ENCODE data around the gene CCDC177. TPM values are rescaled to one million over a fixed set of nuclear protein-coding genes. Genes with fewer than 3 reads are reported as not detected.
A peak's percentile ranks its signal among the peaks of the same experiment; 100 is the strongest.

Gene CCDC177
- total RNA-seq, 1 experiment from 2014 or later = 2.1 TPM

- Mint-ChIP-seq H3K27me3 (ENCODE audit: low read depth) (peaks cover 10% of the 10 kb centered on the region), H3K9me3 (no peaks in the 10 kb centered on the region), H3K4me1 (peaks cover 57% of the 10 kb centered on the region), H3K36me3 (no peaks in the 10 kb centered on the region), H3K4me3 (peak overlapping the region; percentile 84; the same call in 1 of the 2 replicates), H3K27ac (no peak overlapping the region; the same call in 1 of the 2 replicates)
- TF ChIP-seq EMX1 (CRISPR knock-in tag; IDR thresholded peaks at IDR 0.05) = no peak
- ChIA-PET POLR2A (no interaction called here), CTCF (interaction anchor here (1.1 to 1.3 kb wide), 4 partner anchors 13 to 29 kb away, joined by 3 to 6 read pairs (median 5); no protein-coding TSS in a partner anchor)
- no peak for DNase-seq (ENCODE audit: low spot score)
- ATAC-seq = no peak
Measured at GRCh38 chr14:69613312-69614073, 38.8 kb upstream of the CCDC177 start.

- no peak for DNase-seq (ENCODE audit: low spot score)
- H3K9me3 Mint-ChIP-seq = no peaks in the 10 kb centered on the region
- peaks cover 10% of the 10 kb centered on the region for H3K27me3 Mint-ChIP-seq (ENCODE audit: low read depth)
- ATAC-seq = no peak
- TF ChIP-seq, protein P1, sequence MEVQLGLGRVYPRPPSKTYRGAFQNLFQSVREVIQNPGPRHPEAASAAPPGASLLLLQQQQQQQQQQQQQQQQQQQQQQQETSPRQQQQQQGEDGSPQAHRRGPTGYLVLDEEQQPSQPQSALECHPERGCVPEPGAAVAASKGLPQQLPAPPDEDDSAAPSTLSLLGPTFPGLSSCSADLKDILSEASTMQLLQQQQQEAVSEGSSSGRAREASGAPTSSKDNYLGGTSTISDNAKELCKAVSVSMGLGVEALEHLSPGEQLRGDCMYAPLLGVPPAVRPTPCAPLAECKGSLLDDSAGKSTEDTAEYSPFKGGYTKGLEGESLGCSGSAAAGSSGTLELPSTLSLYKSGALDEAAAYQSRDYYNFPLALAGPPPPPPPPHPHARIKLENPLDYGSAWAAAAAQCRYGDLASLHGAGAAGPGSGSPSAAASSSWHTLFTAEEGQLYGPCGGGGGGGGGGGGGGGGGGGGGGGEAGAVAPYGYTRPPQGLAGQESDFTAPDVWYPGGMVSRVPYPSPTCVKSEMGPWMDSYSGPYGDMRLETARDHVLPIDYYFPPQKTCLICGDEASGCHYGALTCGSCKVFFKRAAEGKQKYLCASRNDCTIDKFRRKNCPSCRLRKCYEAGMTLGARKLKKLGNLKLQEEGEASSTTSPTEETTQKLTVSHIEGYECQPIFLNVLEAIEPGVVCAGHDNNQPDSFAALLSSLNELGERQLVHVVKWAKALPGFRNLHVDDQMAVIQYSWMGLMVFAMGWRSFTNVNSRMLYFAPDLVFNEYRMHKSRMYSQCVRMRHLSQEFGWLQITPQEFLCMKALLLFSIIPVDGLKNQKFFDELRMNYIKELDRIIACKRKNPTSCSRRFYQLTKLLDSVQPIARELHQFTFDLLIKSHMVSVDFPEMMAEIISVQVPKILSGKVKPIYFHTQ (CRISPR knock-in tag; IDR thresholded peaks at IDR 0.05) = no peak
- TF ChIP-seq MYBL2 (CRISPR knock-in tag; IDR thresholded peaks at IDR 0.05) = no peak
- TF ChIP-seq, protein P2, sequence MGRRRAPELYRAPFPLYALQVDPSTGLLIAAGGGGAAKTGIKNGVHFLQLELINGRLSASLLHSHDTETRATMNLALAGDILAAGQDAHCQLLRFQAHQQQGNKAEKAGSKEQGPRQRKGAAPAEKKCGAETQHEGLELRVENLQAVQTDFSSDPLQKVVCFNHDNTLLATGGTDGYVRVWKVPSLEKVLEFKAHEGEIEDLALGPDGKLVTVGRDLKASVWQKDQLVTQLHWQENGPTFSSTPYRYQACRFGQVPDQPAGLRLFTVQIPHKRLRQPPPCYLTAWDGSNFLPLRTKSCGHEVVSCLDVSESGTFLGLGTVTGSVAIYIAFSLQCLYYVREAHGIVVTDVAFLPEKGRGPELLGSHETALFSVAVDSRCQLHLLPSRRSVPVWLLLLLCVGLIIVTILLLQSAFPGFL (CRISPR knock-in tag; IDR thresholded peaks at IDR 0.05; ENCODE audit: borderline replicate concordance) = no peak
- TF ChIP-seq OVOL2 (CRISPR knock-in tag; IDR thresholded peaks at IDR 0.05; ENCODE audit: borderline replicate concordance) = no peak
- no peak for TF ChIP-seq ZNF416 (CRISPR knock-in tag; IDR thresholded peaks at IDR 0.05)
- TF ChIP-seq IRF2 (CRISPR knock-in tag; IDR thresholded peaks at IDR 0.05; ENCODE audit: borderline replicate concordance, low read depth) = no peak
- TF ChIP-seq ESRRA (CRISPR knock-in tag; IDR thresholded peaks at IDR 0.05; ENCODE audit: borderline replicate concordance) = no peak
- POLR2A ChIA-PET = interaction anchor here (0.8 kb wide), 1 partner anchor 100 kb away, joined by 3 read pairs; no protein-coding TSS in a partner anchor
- H3K27ac Mint-ChIP-seq = no peak overlapping the region
- no peaks in the 10 kb centered on the region for H3K36me3 Mint-ChIP-seq
- H3K4me1 Mint-ChIP-seq = peaks cover 52% of the 10 kb centered on the region
- peak overlapping the region; percentile 84 for H3K4me3 Mint-ChIP-seq
- CTCF ChIA-PET = interaction anchor here (1.1 to 1.6 kb wide), 6 partner anchors 14 to 114 kb away, joined by 3 to 6 read pairs (median 5); no protein-coding TSS in a partner anchor
Measured at GRCh38 chr14:69612783-69613130, 38.1 kb upstream of the CCDC177 start.

GRCh38 chr14:69612014-69612782, 37.5 kb upstream of the CCDC177 start:
- CTCF ChIA-PET = interaction anchor here (1.1 to 1.6 kb wide), 7 partner anchors 14 to 115 kb away, joined by 3 to 6 read pairs (median 5); no protein-coding TSS in a partner anchor
- TF ChIP-seq NR2C2 (CRISPR knock-in tag; IDR thresholded peaks at IDR 0.05) (no peak), CREB1 (CRISPR knock-in tag; IDR thresholded peaks at IDR 0.05) (no peak), HMGA2 (CRISPR knock-in tag; IDR thresholded peaks at IDR 0.05) (no peak), ZMAT4 (CRISPR knock-in tag; IDR thresholded peaks at IDR 0.05) (no peak), ESRRA (CRISPR knock-in tag; IDR thresholded peaks at IDR 0.05; ENCODE audit: borderline replicate concordance) (no peak), NFE2L1 (CRISPR knock-in tag; IDR thresholded peaks at IDR 0.05) (no peak), E2F5 (CRISPR knock-in tag; IDR thresholded peaks at IDR 0.05) (no peak), SMAD4 (CRISPR knock-in tag; IDR thresholded peaks at IDR 0.05) (no peak), ZNF263 (CRISPR knock-in tag; IDR thresholded peaks at IDR 0.05; ENCODE audit: low read depth) (no peak), ZNF396 (CRISPR knock-in tag; IDR thresholded peaks at IDR 0.05; ENCODE audit: borderline replicate concordance) (no peak), ZSCAN18 (CRISPR knock-in tag; IDR thresholded peaks at IDR 0.05) (no peak), TEAD4 (CRISPR knock-in tag; IDR thresholded peaks at IDR 0.05) (no peak), EMX1 (CRISPR knock-in tag; IDR thresholded peaks at IDR 0.05) (no peak), SOX15 (CRISPR knock-in tag; IDR thresholded peaks at IDR 0.05) (no peak), ZNF219 (CRISPR knock-in tag; IDR thresholded peaks at IDR 0.05; ENCODE audit: borderline replicate concordance) (no peak)
- TF ChIP-seq, protein P3, sequence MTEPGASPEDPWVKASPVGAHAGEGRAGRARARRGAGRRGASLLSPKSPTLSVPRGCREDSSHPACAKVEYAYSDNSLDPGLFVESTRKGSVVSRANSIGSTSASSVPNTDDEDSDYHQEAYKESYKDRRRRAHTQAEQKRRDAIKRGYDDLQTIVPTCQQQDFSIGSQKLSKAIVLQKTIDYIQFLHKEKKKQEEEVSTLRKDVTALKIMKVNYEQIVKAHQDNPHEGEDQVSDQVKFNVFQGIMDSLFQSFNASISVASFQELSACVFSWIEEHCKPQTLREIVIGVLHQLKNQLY (CRISPR knock-in tag; IDR thresholded peaks at IDR 0.05) = no peak
- ATAC-seq = peak; percentile 50
- no peak overlapping the region for H3K27ac Mint-ChIP-seq
- POLR2A ChIA-PET = interaction anchor here (0.8 kb wide), 1 partner anchor 101 kb away, joined by 3 read pairs; no protein-coding TSS in a partner anchor
- peaks cover 10% of the 10 kb centered on the region for H3K27me3 Mint-ChIP-seq (ENCODE audit: low read depth)
- peak; percentile 35 for DNase-seq (ENCODE audit: low spot score)
- H3K9me3 Mint-ChIP-seq = no peaks in the 10 kb centered on the region
- H3K4me3 Mint-ChIP-seq = peak overlapping the region; percentile 84
- H3K4me1 Mint-ChIP-seq = peaks cover 49% of the 10 kb centered on the region
- no peaks in the 10 kb centered on the region for H3K36me3 Mint-ChIP-seq
